22Rv1 (cell line): ENCODE data around the gene SAT1.

Source experiments
- H3K27ac ChIP-seq: fragments of 450-650 bp; 2 replicates; pipeline ENCODE4 v1.5.1; 2017
- CTCF ChIP-seq: fragments of 450-650 bp; IDR thresholded peaks from 2 replicates; pipeline ENCODE4 v1.5.1; 2017; ENCODE audit warnings: mild to moderate bottlenecking
- ZFX ChIP-seq: fragments of 450-650 bp; IDR thresholded peaks from 2 replicates; pipeline ENCODE4 v1.6.1; 2017; ENCODE audit warnings: antibody characterized with exemption, borderline replicate concordance

SAT1 gene

DNA sequence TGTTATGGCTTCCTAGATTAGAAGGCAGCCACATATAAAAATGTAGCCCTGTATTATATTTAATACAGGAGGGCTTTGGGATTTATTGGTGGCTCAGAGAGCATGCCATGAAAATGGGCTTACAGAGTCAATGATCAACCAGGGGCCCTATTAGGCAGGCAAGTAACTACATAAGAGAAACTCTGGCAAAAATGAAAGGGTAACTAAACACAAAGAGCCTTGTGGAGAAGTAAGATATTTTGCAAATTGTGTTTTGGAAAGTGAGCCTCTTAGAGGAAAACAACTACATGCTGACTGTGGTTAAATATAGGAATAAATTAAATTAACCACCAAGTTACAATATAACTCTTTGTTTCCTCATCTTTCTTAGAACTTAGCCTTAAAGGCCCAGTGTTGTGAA, 5.5 kb downstream of the SAT1 start:
- TF ChIP-seq CTCF (no peak), ZFX (no peak)
- no peak overlapping the region for H3K27ac ChIP-seq

DNA sequence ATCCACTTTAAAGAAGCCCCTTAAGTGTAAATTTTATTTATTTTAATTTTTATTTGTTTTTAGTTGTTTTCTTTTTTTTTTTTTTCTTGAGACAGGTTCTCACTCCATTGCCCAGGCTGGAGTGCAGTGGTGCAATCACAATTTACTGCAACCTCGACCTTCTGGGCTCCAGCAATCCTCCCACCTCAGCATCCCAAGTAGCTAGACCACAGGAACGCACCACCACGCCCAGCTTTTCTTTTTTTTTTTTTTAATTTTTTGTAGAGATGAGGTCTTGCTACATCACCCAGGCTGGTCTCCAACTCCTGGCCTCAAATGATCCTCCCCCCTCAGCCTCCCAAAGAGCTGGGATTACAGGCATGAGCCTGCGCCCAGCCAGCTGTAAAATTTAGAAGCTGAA, 6.0 kb downstream of the SAT1 start:
- H3K27ac ChIP-seq, result no peak overlapping the region
- no peak for TF ChIP-seq CTCF
- no peak for TF ChIP-seq ZFX

DNA sequence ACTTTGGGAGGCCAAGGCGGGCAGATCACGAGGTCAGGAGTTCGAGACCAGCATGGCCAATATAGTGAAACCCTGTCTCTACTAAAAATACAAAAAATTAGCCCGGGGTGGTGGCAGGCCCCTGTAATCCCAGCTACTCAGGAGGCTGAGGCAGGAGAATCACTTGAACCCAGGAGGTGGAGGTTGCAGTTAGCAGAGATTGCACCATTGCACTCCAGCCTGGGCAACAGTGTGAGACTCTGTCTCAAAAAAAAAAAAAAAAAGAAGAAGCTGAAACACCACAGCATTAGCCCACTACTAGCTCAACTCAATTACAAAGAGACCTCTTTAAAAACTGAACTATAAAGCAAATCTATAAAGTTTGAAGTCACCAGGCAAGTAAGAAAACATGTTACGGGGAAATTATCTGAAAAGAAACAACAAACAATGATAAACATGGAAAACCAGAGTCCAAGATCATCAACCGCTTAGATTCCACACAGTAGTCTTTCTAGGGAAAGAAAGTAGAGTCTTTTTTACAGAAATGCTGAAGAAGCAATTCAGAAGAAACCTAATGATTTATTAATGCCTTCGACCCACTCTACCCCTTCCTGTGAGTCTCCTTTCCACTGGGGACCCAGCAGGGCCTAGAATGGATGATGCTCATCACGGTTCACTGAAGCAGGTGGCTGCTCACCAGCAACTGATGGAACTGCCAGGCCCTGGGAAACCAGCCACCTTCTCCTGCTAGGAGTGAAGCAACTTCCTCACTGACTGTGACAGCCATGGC, 6.6 kb downstream of the SAT1 start:
- TF ChIP-seq ZFX (no peak), CTCF (no peak)
- no peak overlapping the region for H3K27ac ChIP-seq

- H3K27ac ChIP-seq, result no peak overlapping the region
- no peak for TF ChIP-seq CTCF
- TF ChIP-seq ZFX, result no peak
Observed at GRCh38 chrX:23790155-23790497, 7.2 kb downstream of the SAT1 start.

DNA sequence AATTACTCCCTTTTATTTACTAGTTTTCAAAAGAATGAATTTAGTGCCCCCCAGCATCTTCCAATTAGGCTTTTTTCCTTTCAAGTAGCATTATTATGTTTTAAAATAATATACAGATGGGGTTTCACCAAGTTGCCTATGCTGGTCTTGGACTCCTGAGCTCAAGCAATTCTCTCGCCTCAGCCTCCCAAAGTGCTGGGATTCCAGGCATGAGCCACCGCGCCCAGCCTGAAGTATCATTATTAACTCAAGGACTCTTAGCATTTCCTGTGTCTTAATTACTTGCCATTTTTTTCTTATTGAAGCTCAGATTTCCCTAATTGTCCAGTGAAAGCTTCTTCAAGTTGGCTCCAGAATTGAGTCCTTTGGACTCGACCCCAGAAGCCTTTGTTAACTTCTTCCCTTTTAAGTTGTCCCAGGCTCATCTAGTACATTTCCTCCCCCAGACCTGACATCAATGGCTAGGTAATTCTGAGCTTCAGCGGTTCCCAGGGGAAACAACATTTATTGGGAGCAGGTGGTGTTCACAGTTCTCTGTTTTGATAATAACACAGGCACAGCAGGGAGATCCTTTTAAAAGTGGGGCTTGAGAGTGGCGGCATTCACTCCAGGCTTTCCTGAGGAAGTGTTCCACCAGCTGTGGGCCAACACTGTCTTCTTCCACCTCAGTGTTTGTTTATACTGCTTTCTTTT, 10.0 kb downstream of the SAT1 start:
- H3K27ac ChIP-seq, result no peak overlapping the region
- TF ChIP-seq CTCF, result no peak

DNA sequence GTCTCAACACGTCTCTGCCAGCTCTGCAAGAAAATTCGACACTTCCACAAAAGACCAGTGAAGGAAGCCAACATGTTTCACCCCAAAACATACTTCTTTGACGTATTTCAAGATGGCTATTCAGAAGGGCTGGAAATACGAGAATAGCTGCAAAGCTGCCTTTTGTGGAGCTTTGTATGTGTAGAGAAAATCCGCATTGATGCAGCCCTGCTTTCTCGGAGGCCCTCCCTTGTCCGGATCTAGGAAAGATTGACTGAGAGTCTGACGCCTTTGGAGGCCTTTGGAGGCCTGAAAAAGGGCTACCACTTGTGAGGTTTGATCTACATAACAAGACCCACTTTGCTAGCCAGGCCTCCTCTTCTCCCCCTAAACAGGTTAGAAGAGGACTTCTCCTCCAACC, 12.2 kb downstream of the SAT1 start:
- H3K27ac ChIP-seq, result no peak overlapping the region
- no peak for TF ChIP-seq ZFX
- no peak for TF ChIP-seq CTCF

DNA sequence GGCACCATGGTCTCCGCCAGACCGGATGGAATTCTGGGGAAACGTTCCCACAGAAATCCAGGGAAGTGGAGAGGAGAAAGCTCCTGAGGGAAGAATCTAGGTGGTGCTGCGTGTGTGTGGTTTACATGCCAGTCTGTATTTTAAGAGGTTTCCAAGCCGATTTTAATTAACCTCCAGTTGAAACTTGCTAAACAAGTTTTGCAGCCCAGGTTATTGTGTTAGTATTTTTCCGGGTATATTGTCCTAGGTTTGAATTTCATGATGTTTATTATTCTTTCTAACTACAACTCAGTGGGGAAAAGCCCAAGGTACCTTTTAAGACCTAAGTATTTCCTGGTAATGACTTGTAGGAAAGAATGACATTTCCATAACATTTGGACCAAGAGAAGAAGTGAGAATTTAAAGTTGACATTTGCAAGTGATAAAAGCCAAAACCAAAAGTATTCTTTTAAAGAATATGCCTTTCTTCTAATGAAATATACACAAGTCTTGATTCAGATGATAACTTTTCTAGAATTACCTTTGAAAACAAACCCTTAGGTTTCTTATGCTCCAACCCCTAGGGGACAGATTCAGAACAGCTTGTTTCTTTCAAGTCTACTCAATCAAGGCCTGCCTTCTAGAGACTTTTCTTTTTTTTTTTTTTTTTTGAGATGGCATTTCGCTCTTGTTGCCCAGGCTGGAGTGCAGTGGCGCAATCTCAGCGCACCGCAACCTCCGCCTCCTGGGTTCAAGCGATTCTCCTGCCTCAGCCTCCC, 14.6 kb downstream of the SAT1 start:
- H3K27ac ChIP-seq, result peak overlapping the region; percentile 34

More for the DNA sequence above, 14.6 kb downstream of the SAT1 start:
- no peak for TF ChIP-seq ZFX
- TF ChIP-seq CTCF, result no peak
